ENCODE data around the gene GRB14. TPM values are rescaled to one million over a fixed set of nuclear protein-coding genes. Genes with fewer than 3 reads are reported as not detected.

GRB14 gene
- total RNA-seq, 2 donors from 2014 or later: 4.4 to 15.5 TPM

DNA sequence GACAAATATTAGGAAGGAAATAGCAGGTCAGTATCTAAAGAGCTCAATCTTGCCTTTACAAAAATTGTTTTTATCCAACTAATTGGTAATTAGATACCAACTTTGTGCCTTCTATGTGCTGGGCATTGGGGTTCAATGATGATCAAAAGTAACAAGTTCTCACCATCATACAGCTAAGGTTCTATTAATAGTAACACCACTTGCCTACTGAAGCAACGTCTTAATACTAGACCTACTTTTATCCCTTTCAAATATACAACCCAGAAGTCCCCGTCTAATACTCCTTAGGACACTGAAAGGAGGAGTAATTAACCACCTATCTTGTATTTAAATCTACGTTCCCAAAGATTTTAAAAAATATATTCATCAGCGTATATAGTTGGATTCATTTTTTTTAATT lies 59.3 kb downstream of the GRB14 start:
- H3K4me1 ChIP-seq: peaks cover 0 to 9% of the 10 kb centered on the region in 2 donors
- TF ChIP-seq CTCF (IDR thresholded peaks at IDR 0.05): no peak
- peak overlapping the region in 1 of 2 donors; percentile 3 for H3K27ac ChIP-seq
- H3K4me3 ChIP-seq: no peak overlapping the region
- H3K27me3 ChIP-seq: no peaks in the 10 kb centered on the region
- no peaks in the 10 kb centered on the region for H3K36me3 ChIP-seq
- DNase-seq (ENCODE audit: low spot score): no peak
- no peaks in the 10 kb centered on the region for H3K9me3 ChIP-seq

DNA sequence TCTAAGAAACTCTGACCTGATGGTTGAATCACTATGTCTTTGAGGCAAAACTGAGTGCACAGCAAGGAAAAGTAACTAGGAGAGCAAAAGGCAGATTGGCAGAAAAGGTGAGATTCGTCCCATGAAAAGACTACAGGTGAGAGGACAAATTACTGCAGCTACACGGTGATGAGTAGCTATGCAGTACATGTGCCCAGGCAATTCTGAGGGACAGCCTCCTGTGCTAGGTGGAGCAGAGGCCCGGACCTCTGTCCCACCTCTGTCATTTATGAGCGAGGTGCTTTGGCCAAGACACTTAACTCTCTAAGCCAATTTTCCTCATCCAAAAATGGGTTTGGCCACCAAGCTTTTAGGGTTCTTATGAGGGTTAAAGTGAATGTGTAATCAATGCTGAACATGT lies 59.9 kb downstream of the GRB14 start:
- Histone ChIP-seq H3K4me1 (peaks cover 0 to 9% of the 10 kb centered on the region in 2 donors), H3K27me3 (no peaks in the 10 kb centered on the region), H3K4me3 (no peak overlapping the region), H3K36me3 (no peaks in the 10 kb centered on the region), H3K27ac (peak overlapping the region in 1 of 2 donors; percentile 3), H3K9me3 (no peaks in the 10 kb centered on the region)
- no peak for DNase-seq (ENCODE audit: low spot score)
- no peak for TF ChIP-seq CTCF (IDR thresholded peaks at IDR 0.05)

GRCh38 chr2:164560902-164561301 lies 60.4 kb downstream of the GRB14 start:
- peak overlapping the region in 1 of 2 donors; percentile 16 for H3K4me3 ChIP-seq

DNA sequence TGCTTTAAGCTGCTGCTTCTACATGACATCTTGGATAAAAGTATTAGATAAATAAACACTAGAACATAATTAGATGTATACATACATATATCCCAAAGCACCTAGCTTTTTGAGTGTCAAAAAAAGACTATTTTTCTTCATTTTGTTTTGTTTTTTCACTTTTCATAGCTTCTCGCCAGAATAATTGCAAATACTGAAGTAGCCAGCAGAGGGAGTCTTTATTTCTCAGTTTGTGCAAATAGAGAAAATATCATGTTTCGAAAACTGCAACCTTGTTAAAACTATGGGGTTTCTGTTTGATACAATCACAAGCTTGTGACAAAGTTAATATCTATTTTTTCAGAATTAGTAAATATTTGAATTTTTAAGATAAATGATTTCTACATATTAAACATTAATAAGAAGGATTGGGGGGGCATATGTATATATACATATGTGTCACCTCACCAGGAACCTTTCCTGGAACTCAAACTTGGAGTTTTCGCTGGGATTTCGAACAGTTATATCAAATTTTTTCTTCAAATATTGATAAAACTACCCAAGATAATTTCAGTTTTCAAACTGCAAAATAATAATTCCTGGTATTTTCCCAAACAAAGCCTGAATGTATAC lies 61.0 kb downstream of the GRB14 start:
- Histone ChIP-seq H3K36me3 (no peaks in the 10 kb centered on the region), H3K4me3 (peak overlapping the region; percentile 5 to 16), H3K27ac (no peak overlapping the region), H3K9me3 (no peaks in the 10 kb centered on the region), H3K27me3 (no peaks in the 10 kb centered on the region), H3K4me1 (peaks cover 0 to 9% of the 10 kb centered on the region in 2 donors)
- TF ChIP-seq CTCF (IDR thresholded peaks at IDR 0.05): peak; percentile 43 to 76
- no peak for DNase-seq (ENCODE audit: low spot score)

More at GRCh38 chr2:164560902-164561301, 60.4 kb downstream of the GRB14 start:
- no peak for TF ChIP-seq CTCF (IDR thresholded peaks at IDR 0.05)
- no peaks in the 10 kb centered on the region for H3K36me3 ChIP-seq
- H3K9me3 ChIP-seq: no peaks in the 10 kb centered on the region
- H3K4me1 ChIP-seq: peaks cover 0 to 9% of the 10 kb centered on the region in 2 donors
- no peak overlapping the region for H3K27ac ChIP-seq
- no peak for DNase-seq (ENCODE audit: low spot score)
- no peaks in the 10 kb centered on the region for H3K27me3 ChIP-seq

DNA sequence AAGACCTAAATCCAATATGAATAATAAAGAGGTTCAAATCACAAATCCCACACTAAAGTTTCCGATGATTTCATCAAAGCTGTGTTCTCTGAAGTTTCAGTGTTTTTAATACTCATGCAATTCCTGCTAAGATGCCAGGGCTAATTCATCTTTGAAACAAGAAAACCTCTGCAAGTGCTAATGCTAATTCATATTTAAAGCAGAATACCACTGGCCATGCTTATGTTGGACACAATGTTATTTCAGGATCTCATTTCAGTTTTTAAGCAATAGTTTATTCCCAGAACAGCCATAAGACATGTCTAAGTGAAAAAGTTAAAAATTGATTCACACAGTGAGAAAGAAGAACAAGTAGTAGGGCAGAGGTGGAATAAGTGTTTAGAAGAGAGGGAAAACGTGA lies 62.8 kb downstream of the GRB14 start:
- H3K4me1 ChIP-seq: peaks cover 0 to 9% of the 10 kb centered on the region in 2 donors
- H3K36me3 ChIP-seq: no peaks in the 10 kb centered on the region
- no peaks in the 10 kb centered on the region for H3K9me3 ChIP-seq
- no peak overlapping the region for H3K4me3 ChIP-seq
- DNase-seq (ENCODE audit: low spot score): no peak
- TF ChIP-seq CTCF (IDR thresholded peaks at IDR 0.05): no peak
- no peaks in the 10 kb centered on the region for H3K27me3 ChIP-seq
- no peak overlapping the region for H3K27ac ChIP-seq

- no peak for DNase-seq (ENCODE audit: low spot score)
- H3K9me3 ChIP-seq: no peaks in the 10 kb centered on the region
- no peak overlapping the region for H3K27ac ChIP-seq
- no peak for TF ChIP-seq CTCF (IDR thresholded peaks at IDR 0.05)
- no peaks in the 10 kb centered on the region for H3K27me3 ChIP-seq
- no peak overlapping the region for H3K4me3 ChIP-seq
- H3K36me3 ChIP-seq: no peaks in the 10 kb centered on the region
- H3K4me1 ChIP-seq: no peaks in the 10 kb centered on the region
Measured at GRCh38 chr2:164554487-164554886, 66.8 kb downstream of the GRB14 start.
